Measurements from ENCODE around the gene GPBAR1.
"Not testable (repeated sequence)": the region's sequence is repeated elsewhere in the genome, so short reads cannot be mapped to it uniquely, and the experiment has no call there.

The GPBAR1 gene

DNA sequence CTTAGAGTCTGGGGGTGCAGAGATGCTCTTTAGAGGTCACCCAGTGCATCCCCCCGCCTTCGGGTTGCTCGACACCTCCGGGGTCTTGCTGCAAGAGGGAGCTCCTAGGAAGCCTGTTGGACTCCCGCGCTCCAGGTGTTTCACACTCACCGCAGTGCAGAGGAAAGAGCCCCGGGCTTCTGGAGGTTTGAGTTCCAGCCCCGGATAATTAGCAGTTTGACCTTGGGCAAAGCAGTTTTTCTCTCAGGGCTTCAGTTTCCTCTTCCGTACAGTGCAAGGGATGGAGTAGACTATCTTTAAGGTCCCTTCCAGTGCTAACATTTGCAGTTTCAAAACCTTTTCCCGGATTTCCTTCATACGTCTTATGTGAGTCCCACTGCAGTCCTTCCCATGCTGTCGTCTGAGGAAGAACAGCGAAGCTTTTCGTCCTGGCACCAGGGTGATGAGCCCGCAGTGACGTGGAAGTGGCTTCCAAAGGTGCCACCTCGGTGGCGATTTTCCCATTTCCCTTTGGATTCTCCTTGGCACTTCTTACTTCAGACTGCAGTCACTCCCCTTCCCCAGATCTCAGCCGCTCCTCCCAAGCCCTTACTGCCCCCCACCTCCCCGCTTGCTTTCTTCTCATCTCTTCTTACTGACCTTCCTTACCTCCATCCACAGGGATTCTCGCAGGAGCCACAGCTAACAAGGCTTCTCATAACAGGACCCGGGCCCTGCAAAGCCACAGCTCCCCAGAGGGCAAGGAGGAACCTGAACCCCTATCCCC, 10.1 kb downstream of the GPBAR1 start:
- peak; percentile 68 for DNase-seq

DNA sequence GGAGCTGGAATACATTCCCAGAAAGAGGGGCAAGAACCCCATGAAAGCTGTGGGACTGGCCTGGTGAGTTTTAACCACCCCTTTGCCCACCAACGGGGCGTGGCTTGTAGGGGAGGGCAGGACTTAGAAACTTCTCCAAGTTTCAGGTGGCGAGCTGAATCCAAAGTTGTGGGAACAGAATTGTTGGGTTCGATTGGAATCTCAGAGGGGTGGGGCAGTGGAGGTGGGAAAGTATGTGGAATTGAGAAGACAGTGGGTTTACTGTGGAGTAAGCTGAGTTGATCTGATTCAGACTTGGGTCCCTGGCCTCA, 10.6 kb downstream of the GPBAR1 start:
- DNase-seq: no peak

- no peak for DNase-seq
These were observed 11.2 kb downstream of the GPBAR1 start for GRCh38 chr2:218271865-218272530.

DNA sequence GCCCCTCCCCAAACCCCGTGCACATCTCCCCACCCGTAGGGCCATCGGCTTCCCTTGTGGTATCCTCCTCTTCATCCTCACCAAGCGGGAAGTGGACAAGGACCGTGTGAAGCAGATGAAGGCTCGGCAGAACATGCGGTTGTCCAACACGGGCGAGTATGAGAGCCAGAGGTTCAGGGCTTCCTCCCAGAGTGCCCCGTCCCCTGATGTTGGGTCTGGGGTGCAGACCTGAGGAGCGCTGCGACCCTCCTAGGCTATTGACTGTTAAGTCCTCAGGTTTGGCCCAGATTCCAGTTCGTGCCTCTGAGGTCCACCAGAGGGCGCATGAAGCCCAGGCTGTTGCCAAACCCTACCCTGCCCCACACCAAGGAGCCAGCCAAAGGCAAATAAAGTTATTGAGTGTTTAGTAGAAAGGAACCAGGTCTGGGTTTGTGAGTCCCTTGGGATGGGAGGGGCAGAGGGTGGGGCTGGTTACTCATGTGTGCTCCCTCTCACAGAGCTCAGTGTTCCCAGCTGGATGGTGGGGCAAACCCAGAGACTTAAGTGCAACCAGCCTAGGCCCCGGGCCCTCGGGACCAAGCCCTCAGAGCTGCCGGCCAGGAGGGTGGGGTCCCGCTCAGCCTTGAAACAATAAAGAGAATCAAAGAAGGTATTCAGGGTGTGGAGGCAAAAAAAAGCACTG, 11.9 kb downstream of the GPBAR1 start:
- DNase-seq: peak; percentile 92

- not testable (repeated sequence) for DNase-seq
These were observed 12.5 kb downstream of the GPBAR1 start for GRCh38 chr2:218273214-218273907.

GRCh38 chr2:218273908-218274249, 13.1 kb downstream of the GPBAR1 start:
- DNase-seq: no peak

- no peak for DNase-seq
These were observed 13.8 kb downstream of the GPBAR1 start for GRCh38 chr2:218274586-218274985.

DNA sequence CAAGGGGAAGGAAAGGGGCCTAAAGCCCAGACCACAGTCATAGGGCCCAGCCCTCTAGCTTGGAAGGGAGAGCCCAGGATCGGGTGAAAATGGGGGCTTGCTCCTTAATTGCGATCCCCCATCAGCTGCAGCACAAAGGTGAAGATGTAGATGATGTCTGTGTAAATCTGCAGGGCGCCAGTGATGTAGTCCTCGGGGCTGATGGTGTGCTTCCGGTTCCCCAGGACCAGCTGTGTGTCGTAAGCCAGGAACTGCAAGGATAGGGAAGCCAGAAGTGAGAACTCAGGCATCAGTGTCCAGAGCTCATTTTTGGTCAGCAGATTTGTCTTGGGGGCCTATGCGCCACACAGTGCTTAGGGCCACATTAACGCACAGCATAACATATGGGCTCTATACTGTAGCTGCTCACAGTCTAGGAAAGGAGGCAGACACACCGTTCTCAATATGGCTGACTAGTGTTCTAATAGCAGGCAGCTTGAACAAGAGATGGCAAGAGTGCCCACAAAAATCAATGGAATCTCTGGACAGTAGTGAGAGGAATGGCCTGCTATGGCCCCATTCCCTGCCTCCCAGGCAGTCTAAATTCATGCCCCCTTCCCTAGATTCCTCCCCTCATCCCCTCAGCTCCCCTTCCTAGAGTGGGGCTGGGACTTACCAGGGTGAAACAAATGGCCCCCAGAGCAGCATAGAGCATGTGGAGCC, 14.7 kb downstream of the GPBAR1 start:
- DNase-seq: no peak

DNA sequence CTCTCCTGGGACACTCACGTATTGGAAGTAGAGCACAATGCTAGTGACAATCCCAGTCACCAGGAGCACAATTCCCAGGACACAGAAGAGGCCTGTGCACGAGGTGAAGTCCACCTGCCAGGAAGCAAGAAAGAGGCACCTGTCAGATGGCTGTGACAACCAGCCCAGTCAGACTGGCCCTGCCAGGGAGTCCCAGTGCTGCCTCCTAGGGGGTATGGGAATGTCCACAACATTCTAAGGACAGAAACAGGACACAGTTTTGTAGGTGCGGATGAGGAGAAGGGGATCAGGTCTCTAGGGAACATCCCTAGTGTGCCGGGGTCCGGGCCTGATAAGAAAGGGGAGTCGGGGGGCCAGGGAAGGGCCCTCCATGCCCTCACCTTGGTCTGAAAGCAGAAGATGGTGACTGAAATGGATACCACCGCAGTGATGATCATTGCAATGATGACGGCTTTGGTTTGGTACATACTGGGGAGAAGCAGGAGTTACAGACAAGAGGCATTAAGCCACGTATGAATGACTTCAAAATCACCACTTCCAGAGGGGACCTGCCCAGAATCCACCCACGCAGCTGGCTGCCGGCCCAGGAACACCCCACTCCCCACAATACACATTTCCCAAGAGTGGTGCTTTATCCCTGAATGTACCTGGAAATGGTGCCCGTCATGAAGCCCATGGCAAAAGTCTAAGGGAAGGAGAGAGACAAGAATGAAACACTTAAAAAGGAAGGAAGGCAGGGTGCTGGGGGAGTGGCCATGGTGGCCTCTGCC, 16.4 kb downstream of the GPBAR1 start:
- no peak for DNase-seq

DNA sequence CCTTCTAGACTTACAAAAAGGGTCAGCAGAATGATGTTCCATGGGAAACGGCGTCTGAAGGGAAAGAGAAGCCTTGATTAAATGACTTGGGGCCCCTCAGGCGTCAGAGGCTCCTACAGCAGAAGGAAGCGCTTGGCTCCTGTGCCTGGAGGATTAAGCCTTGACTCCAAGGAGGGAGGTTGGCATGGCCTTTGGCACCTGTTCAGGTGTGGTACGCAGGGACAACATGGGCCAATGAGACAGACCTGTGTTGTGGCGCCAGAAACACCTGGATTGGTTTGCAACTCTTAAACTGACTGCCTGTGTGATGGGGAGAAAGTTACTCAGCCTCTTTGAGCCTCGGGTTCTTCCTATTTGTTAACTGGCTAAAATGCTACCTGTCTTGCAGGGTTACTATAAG, 17.1 kb downstream of the GPBAR1 start:
- DNase-seq: no peak

GRCh38 chr2:218278531-218279360, 17.9 kb downstream of the GPBAR1 start:
- DNase-seq: no peak

DNA sequence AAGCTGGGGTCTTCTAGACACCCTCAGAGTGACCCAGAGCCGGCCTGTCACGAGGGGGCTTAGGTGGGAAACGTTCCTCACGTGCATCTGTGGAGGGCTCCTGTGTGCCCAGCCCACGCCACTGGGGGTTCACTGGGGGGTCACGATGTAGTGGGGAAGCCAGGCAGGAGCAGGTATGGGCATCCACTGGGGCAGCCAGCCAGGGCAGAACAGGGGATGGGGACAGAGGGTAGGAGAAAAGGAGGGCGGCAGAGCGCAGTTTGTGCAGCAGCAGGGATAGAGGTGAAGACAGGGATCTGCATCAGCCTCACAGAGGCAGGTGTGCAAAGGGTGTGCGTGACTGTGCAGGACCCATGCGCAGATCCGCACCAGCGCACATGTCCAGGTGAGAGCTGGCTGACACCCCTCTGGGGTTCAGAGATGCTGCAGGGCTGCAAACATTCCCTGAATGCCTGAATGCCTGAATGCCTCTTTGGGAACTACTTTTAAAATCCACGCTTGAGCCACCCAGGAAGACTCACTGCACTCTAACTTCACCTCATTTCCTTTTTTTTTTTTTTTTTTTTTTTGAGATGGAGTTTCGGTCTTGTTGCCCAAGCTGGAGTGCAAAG, 19.6 kb downstream of the GPBAR1 start:
- DNase-seq: no peak

- DNase-seq: no peak
These were observed 20.6 kb downstream of the GPBAR1 start for GRCh38 chr2:218281449-218281848.

DNA sequence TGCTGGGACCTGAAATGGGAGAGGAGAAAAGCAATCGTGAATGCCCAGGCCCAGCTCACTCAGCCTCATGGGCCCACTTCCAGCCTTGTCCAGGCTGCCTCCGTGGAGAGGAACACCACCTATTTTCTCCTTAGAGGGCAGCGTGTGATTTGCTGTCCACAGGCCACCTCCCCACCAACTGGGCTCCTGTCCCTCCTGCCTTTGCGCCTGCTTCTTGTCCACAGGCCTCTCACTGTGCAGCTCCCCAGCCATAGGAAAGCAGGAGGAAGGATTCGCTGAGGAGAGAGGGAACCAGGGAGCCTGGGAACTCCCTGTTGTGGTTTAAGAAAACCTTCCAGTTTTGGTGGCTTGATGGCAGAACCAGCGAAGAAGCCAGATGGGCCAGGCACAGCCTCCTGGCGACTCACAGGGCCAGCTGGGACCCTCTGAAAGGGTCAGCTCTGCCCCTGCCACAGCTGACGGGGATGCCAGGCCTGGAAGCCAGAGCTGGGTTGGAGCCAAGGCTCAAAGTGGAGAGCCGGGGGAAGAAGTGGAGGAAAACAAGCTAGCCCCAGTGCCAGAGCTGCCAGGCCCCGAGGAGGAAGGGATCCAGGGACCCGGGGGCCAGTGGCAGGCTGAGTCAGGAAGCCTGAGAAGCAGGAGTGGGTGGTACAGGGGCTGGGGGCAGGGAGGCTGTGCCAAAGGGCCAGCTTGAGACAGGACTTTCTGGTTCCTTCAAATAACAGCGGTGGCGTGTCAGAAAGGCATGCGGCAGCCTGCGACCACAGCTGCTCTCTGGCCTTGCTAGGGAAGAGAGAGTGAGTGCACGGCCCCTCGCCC, 21.6 kb downstream of the GPBAR1 start:
- no peak for DNase-seq

DNA sequence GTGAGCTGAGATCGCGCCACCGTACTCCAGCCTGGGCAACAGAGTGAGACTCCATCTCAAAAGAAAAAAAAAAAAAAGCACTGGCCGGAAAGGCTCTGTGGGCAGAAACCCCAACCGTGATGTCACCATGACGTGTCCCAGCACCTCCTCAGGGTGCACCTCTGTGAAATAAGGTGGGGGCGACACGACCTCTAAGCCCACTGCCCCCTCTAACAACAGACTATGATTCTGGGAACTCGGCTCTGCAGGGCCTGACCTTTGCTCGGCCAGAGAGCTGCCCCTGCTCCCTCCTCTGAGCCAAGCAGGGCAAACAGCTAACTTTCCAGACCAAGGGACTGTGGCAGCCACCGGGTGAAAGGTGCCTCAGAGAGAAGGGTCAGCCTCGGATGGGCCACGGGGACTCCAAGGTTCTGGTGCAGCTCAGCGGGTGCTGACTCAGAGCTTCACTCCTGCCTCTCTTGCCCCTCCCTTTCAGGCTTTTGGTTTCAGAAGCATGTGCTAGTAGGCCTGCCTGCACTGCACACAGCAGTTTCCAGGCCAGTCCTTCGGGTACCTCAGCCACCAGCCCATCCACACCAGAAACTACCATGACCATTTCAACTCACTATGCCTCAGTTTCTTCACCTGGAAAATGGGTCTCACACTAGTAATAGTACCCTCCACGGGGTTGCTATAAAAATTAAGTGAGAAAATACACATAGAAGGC, 23.4 kb downstream of the GPBAR1 start:
- peak; percentile 88 for DNase-seq

- DNase-seq: no peak
These were observed 24.8 kb downstream of the GPBAR1 start for GRCh38 chr2:218285604-218286003.

- peak; percentile 92 for DNase-seq
These were observed 26.0 kb downstream of the GPBAR1 start for GRCh38 chr2:218286570-218287459.

DNA sequence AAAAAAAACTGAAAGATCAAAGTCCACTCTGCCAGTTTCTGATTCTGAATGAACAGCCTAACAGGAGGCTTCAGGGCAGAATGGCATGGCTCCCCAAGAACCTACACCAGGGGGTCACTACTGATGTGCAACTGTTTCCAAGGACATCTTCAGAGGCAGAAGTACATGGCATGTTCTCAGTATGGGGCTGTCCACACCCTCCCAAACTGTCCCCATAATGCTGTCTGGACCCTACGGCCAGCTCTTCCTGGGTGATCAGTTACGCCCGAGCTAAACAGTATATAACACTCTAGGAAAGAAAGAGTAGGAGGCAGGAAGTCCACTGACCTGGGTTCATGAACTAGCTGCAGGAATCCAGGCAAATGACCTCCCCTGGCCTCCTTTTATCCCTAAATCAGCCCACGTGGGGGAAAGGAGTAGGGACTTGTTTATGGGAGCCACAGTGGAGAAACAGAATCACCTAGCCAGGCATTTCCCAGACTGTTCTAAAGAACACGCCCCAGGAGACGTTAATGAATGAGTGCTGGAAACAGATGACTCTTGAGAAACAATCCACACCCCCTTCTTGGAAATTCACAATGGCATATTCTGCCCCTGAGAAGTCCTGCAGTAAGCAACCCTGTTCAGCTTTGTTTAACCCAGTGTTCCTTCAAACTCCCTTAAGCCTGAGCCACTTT, 29.0 kb downstream of the GPBAR1 start:
- DNase-seq: no peak
